ENCODE results near the gene PRR5L.
A peak's percentile ranks its signal among the peaks of the same experiment; 100 is the strongest.

PRR5L gene

GRCh38 chr11:36371181-36371580, 75.1 kb downstream of the PRR5L start:
- CTCF ChIA-PET = no interaction called here
- no peaks in the 10 kb centered on the region for H3K36me3 ChIP-seq (ENCODE audit: control insufficient read depth in 2 of 2, insufficient read depth in 1 of 2, low read length in 2 of 2)
- H3K27ac ChIP-seq (ENCODE audit: extremely low read depth, low read depth, low read length) = no peak overlapping the region
- H3K4me1 ChIP-seq (ENCODE audit: control insufficient read depth, insufficient read depth, low read length) = no peaks in the 10 kb centered on the region
- H3K4me3 ChIP-seq (ENCODE audit: low read depth, low read length) = no peak overlapping the region
- H3K9me3 ChIP-seq (ENCODE audit: control insufficient read depth, insufficient read depth, low read depth, low read length) = no peaks in the 10 kb centered on the region
- POLR2A ChIA-PET = no interaction called here
- TF ChIP-seq ZBTB49 (tag by site-specific recombination; IDR thresholded peaks at IDR 0.05; ENCODE audit: low read depth) = no peak
- TF ChIP-seq ZBTB6 (tag by site-specific recombination; IDR thresholded peaks at IDR 0.05) = no peak
- TF ChIP-seq ZNF571 (tag by site-specific recombination; IDR thresholded peaks at IDR 0.05) = no peak
- no peak for TF ChIP-seq PRDM1 (tag by site-specific recombination; IDR thresholded peaks at IDR 0.05)
- no peak for TF ChIP-seq ZSCAN16 (tag by site-specific recombination; IDR thresholded peaks at IDR 0.05)

- Histone ChIP-seq H3K36me3 (ENCODE audit: control insufficient read depth in 2 of 2, insufficient read depth in 1 of 2, low read length in 2 of 2) (no peaks in the 10 kb centered on the region), H3K4me1 (ENCODE audit: control insufficient read depth, insufficient read depth, low read length) (no peaks in the 10 kb centered on the region), H3K27ac (ENCODE audit: extremely low read depth, low read depth, low read length) (no peak overlapping the region), H3K9me3 (ENCODE audit: control insufficient read depth, insufficient read depth, low read depth, low read length) (no peaks in the 10 kb centered on the region), H3K4me3 (ENCODE audit: low read depth, low read length) (no peak overlapping the region)
- POLR2A ChIA-PET = no interaction called here
- TF ChIP-seq ZNF521 (tag by site-specific recombination; IDR thresholded peaks at IDR 0.05) (no peak), KLF16 (tag by site-specific recombination; IDR thresholded peaks at IDR 0.05) (no peak), ZNF426 (tag by site-specific recombination; IDR thresholded peaks at IDR 0.05) (no peak), ZNF629 (tag by site-specific recombination; IDR thresholded peaks at IDR 0.05) (no peak), ZNF121 (tag by site-specific recombination; IDR thresholded peaks at IDR 0.05) (no peak)
- CTCF ChIA-PET = no interaction called here
Measured at GRCh38 chr11:36371590-36371989, 75.5 kb downstream of the PRR5L start.

GRCh38 chr11:36372101-36372771, 76.1 kb downstream of the PRR5L start:
- ChIA-PET POLR2A (interaction anchor here (1.3 kb wide), 1 partner anchor 8 kb away, joined by 6 read pairs; no protein-coding TSS in a partner anchor), CTCF (no interaction called here)
- Histone ChIP-seq H3K9me3 (ENCODE audit: control insufficient read depth, insufficient read depth, low read depth, low read length) (no peaks in the 10 kb centered on the region), H3K4me3 (ENCODE audit: low read depth, low read length) (no peak overlapping the region), H3K36me3 (ENCODE audit: control insufficient read depth in 2 of 2, insufficient read depth in 1 of 2, low read length in 2 of 2) (no peaks in the 10 kb centered on the region), H3K27ac (ENCODE audit: extremely low read depth, low read depth, low read length) (no peak overlapping the region), H3K4me1 (ENCODE audit: control insufficient read depth, insufficient read depth, low read length) (no peaks in the 10 kb centered on the region)
- no peak for TF ChIP-seq ZNF529 (tag by site-specific recombination; IDR thresholded peaks at IDR 0.05; ENCODE audit: insufficient replicate concordance)
- TF ChIP-seq ZNF280D (tag by site-specific recombination; IDR thresholded peaks at IDR 0.05) = no peak
- TF ChIP-seq PRDM10 (tag by site-specific recombination; IDR thresholded peaks at IDR 0.05) = peak; percentile 29; the same call in 1 of the 2 replicates

All from HEK293 (cell line).